KMS-11 (cell line): Measurements from ENCODE around the gene PCP4.

ENCODE experiments used
- H2AFZ ChIP-seq: fragments of 200-600 bp; sonication (generic); 2 replicates; pipeline ENCODE4 v1.6.1; 2016; ENCODE audit warnings: antibody characterized with exemption, mixed run types, low read depth
- H3K27ac ChIP-seq: fragments of 200-600 bp; sonication (generic); 2 replicates; pipeline ENCODE4 v1.6.1; 2016; ENCODE audit warnings: mild to moderate bottlenecking, mixed run types
- H3K27me3 ChIP-seq: fragments of 200-600 bp; sonication (generic); 2 replicates; pipeline ENCODE4 v1.6.1; 2017; ENCODE audit warnings: mild to moderate bottlenecking, low read depth, mixed run types, moderate library complexity; ENCODE audit not compliant: insufficient read depth
- H3K36me3 ChIP-seq: fragments of 200-600 bp; sonication (generic); 2 replicates; pipeline ENCODE4 v1.6.1; 2017; ENCODE audit warnings: mild to moderate bottlenecking, mixed run types; ENCODE audit not compliant: insufficient read depth
- H3K4me1 ChIP-seq: fragments of 200-600 bp; sonication (generic); 2 replicates; pipeline ENCODE4 v1.6.1; 2016; ENCODE audit warnings: mild to moderate bottlenecking, low read depth, mixed run types; ENCODE audit not compliant: poor library complexity, severe bottlenecking
- H3K4me2 ChIP-seq: fragments of 200-600 bp; sonication (generic); 2 replicates; pipeline ENCODE4 v1.7.0; 2016; ENCODE audit warnings: mild to moderate bottlenecking, mixed run types
- H3K4me3 ChIP-seq: fragments of 200-600 bp; sonication (generic); IDR thresholded peaks from 2 replicates; pipeline ENCODE4 v1.6.1; 2017; ENCODE audit warnings: low read depth, low read length, mixed read lengths; ENCODE audit not compliant: insufficient read depth
- H3K79me2 ChIP-seq: fragments of 200-600 bp; sonication (generic); 2 replicates; pipeline ENCODE4 v1.6.1; 2016; ENCODE audit warnings: low read depth, mixed run types; ENCODE audit not compliant: insufficient read depth
- H3K9ac ChIP-seq: fragments of 200-600 bp; sonication (generic); 2 replicates; pipeline ENCODE4 v1.6.1; 2016; ENCODE audit warnings: mild to moderate bottlenecking, mixed run types
- H4K20me1 ChIP-seq: fragments of 200-600 bp; sonication (generic); 2 replicates; pipeline ENCODE4 v1.6.1; 2016; ENCODE audit warnings: mild to moderate bottlenecking, mixed run types; ENCODE audit not compliant: insufficient read depth
- CTCF ChIP-seq: fragments of 200-600 bp; sonication (generic); conservative IDR thresholded peaks from 2 replicates; pipeline ENCODE4 v1.6.1; 2017; ENCODE audit warnings: low read depth, mild to moderate bottlenecking, antibody characterized with exemption, low read length, moderate library complexity, mixed read lengths

PCP4 gene

GRCh38 chr21:39837861-39838359 lies 29.3 kb upstream of the PCP4 start:
- no peak overlapping the region for H2AFZ ChIP-seq
- H3K27ac ChIP-seq, result no peak overlapping the region
- no peak overlapping the region for H3K9ac ChIP-seq
- H3K27me3 ChIP-seq, result no peaks in the 10 kb centered on the region
- no peak overlapping the region for H3K4me2 ChIP-seq
- H3K4me3 ChIP-seq, result no peak overlapping the region
- no peaks in the 10 kb centered on the region for H4K20me1 ChIP-seq
- H3K79me2 ChIP-seq, result no peaks in the 10 kb centered on the region
- no peak for TF ChIP-seq CTCF
- no peaks in the 10 kb centered on the region for H3K4me1 ChIP-seq
- no peaks in the 10 kb centered on the region for H3K36me3 ChIP-seq

GRCh38 chr21:39840373-39841097 lies 26.7 kb upstream of the PCP4 start:
- no peak for TF ChIP-seq CTCF
- H3K9ac ChIP-seq, result no peak overlapping the region

GRCh38 chr21:39842741-39843459 lies 24.3 kb upstream of the PCP4 start:
- no peak overlapping the region for H3K9ac ChIP-seq
- H3K4me2 ChIP-seq, result no peak overlapping the region
- no peak overlapping the region for H3K27ac ChIP-seq
- H3K36me3 ChIP-seq, result no peaks in the 10 kb centered on the region
- no peak for TF ChIP-seq CTCF
- no peak overlapping the region for H3K4me3 ChIP-seq
- H3K79me2 ChIP-seq, result no peaks in the 10 kb centered on the region
- H3K27me3 ChIP-seq, result no peaks in the 10 kb centered on the region
- H4K20me1 ChIP-seq, result no peaks in the 10 kb centered on the region
- no peaks in the 10 kb centered on the region for H3K4me1 ChIP-seq
- H2AFZ ChIP-seq, result no peak overlapping the region

More at GRCh38 chr21:39840373-39841097, 26.7 kb upstream of the PCP4 start:
- no peaks in the 10 kb centered on the region for H3K36me3 ChIP-seq
- no peaks in the 10 kb centered on the region for H3K27me3 ChIP-seq
- no peak overlapping the region for H3K27ac ChIP-seq
- H3K79me2 ChIP-seq, result no peaks in the 10 kb centered on the region
- no peaks in the 10 kb centered on the region for H4K20me1 ChIP-seq
- H3K4me3 ChIP-seq, result no peak overlapping the region
- no peak overlapping the region for H2AFZ ChIP-seq
- H3K4me2 ChIP-seq, result no peak overlapping the region
- H3K4me1 ChIP-seq, result no peaks in the 10 kb centered on the region

GRCh38 chr21:39843483-39843882 lies 23.8 kb upstream of the PCP4 start:
- Histone ChIP-seq H3K9ac (no peak overlapping the region), H3K4me3 (no peak overlapping the region), H4K20me1 (no peaks in the 10 kb centered on the region), H3K4me2 (no peak overlapping the region), H2AFZ (no peak overlapping the region), H3K79me2 (no peaks in the 10 kb centered on the region), H3K27ac (no peak overlapping the region), H3K4me1 (no peaks in the 10 kb centered on the region), H3K36me3 (no peaks in the 10 kb centered on the region), H3K27me3 (no peaks in the 10 kb centered on the region)
- no peak for TF ChIP-seq CTCF
